Breast epithelium (tissue), 3 donors: ENCODE data around the gene TMEM8B.

Experiments used
- CTCF ChIP-seq, 3 donors: fragments of 450-650 bp; IDR thresholded peaks; one replicate each; pipeline ENCODE4 v1.5.1; 2016 to 2017; ENCODE audit warnings: antibody characterized with exemption in 3 of 3, mild to moderate bottlenecking in 3 of 3, moderate library complexity in 3 of 3
- POLR2A ChIP-seq: fragments of 450-650 bp; IDR thresholded peaks from one replicate; pipeline ENCODE4 v1.6.1; 2016; ENCODE audit warnings: antibody characterized with exemption, mild to moderate bottlenecking, moderate library complexity

- no peak for TF ChIP-seq CTCF (IDR thresholded peaks at IDR 0.05)
- no peak for TF ChIP-seq POLR2A
Measured at GRCh38 chr9:35899021-35899420, 70.0 kb downstream of the TMEM8B start.
